Measurements from ENCODE around the gene ANKDD1B.

The ANKDD1B gene

DNA sequence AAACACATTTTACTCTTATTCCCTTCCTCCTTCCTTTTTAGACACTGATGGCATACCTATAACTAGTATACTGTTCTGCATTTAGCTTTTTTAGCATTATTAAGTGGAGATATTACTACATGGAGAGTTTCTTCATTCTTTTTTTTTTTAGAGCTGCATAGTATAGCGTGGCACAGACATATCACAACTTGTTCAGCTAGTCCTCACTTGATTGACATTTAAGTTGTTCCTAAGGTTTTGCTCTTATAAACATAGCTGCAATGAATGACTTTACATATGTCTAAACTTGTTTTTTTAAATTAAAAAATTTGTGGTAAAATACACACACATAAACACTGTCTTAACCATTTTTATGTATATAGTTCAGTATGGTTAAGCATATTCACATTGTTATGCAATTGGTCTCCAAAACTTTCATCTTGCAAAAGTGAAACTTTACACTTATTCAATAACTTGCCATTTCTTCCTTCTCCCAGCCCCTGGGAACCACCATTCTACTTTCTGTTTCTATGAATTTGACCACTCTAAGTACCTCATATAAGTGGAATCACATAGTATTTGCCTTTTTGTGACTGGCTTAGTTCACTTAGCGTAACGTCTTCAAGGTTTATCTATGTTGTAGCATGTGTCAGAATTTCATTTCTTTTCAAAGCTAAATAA is 48.7 kb downstream of the ANKDD1B start:
- no CpG with 5 or more reads among the region's 3 CpGs for WGBS (ENCODE audit: insufficient coverage, insufficient read length)
- DNase-seq (ENCODE audit: low read depth, low spot score), result no peak
- Histone ChIP-seq H3K36me3 (ENCODE audit: control insufficient read depth, insufficient read depth, low read length) (no peaks in the 10 kb centered on the region), H3K4me1 (ENCODE audit: control insufficient read depth, insufficient read depth, low read length) (no peaks in the 10 kb centered on the region; the same call in 1 of the 2 replicates), H3K9me3 (ENCODE audit: control insufficient read depth, insufficient read depth, low read length) (no peaks in the 10 kb centered on the region), H3K4me3 (ENCODE audit: low read length) (no peak overlapping the region), H3K27ac (ENCODE audit: low read length) (no peak overlapping the region), H3K27me3 (ENCODE audit: control insufficient read depth, insufficient read depth, low read length) (no peaks in the 10 kb centered on the region)

DNA sequence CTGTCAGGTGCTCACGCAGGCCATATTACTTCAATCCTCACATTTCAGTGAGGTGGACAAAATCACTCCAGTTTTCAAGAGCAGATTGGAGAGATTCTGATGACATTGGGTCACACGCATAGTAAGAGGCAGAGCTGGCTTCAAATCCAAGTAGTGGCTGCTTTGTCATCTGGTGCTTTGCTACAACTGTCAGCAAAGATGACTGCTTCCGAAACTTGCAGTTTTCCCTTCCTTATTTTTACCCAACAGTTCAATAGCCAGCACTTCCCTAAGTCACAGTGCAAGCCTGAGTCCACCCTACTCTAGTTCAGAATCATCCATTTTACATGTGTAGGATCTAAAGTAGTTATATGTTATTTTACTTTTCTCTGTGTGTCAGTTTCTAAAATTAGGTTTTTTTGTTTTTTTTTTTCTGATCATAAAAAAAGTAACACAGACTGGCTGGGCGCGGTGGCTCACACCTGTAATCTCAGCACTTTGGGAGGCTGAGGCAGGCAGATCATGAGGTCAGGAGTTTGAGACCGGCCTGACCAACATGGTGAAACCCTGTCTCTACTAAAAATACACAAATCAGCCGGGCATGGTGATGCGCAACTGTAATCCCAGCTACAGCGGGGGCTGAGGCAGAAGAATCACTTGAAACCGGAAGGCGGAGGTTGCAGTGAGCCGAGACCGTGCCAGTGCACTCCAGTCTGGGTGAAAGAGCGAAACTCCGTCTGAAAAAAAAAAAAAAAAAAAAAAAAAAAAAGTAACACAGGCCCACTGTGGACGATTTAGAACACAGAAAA is 49.6 kb downstream of the ANKDD1B start:
- Histone ChIP-seq H3K27ac (ENCODE audit: low read length) (no peak overlapping the region), H3K9me3 (ENCODE audit: control insufficient read depth, insufficient read depth, low read length) (no peaks in the 10 kb centered on the region), H3K4me1 (ENCODE audit: control insufficient read depth, insufficient read depth, low read length) (no peaks in the 10 kb centered on the region; the same call in 1 of the 2 replicates), H3K27me3 (ENCODE audit: control insufficient read depth, insufficient read depth, low read length) (no peaks in the 10 kb centered on the region), H3K4me3 (ENCODE audit: low read length) (no peak overlapping the region), H3K36me3 (ENCODE audit: control insufficient read depth, insufficient read depth, low read length) (no peaks in the 10 kb centered on the region)
- no CpG with 5 or more reads among the region's 16 CpGs for WGBS (ENCODE audit: insufficient coverage, insufficient read length)
- no peak for DNase-seq (ENCODE audit: low read depth, low spot score)

DNA sequence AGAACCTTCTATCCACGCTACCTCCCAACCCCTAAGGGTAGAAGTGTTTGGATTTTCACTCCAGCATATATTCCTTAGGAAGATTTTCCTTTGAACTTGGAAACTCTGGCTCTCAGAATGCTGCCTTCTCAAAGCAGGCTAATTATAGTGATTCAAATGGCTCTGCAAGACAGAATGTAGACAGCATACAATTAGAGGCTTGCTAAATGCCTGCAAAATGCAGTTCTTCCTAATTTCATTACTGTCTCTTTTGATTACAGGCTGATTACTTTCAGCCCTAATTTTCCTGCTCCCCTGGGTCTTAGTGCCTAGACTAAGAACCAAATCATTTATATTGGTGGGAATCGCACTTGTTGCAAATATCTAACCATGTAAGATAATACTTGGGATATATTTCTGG is 50.8 kb downstream of the ANKDD1B start:
- H3K4me3 ChIP-seq (ENCODE audit: low read length), result no peak overlapping the region
- H3K9me3 ChIP-seq (ENCODE audit: control insufficient read depth, insufficient read depth, low read length), result no peaks in the 10 kb centered on the region
- no peak overlapping the region for H3K27ac ChIP-seq (ENCODE audit: low read length)
- H3K36me3 ChIP-seq (ENCODE audit: control insufficient read depth, insufficient read depth, low read length), result no peaks in the 10 kb centered on the region
- no CpG with 5 or more reads among the region's 2 CpGs for whole genome bisulfite sequencing (ENCODE audit: insufficient coverage, insufficient read length)
- H3K4me1 ChIP-seq (ENCODE audit: control insufficient read depth, insufficient read depth, low read length), result no peaks in the 10 kb centered on the region
- DNase-seq (ENCODE audit: low read depth, low spot score), result no peak
- no peaks in the 10 kb centered on the region for H3K27me3 ChIP-seq (ENCODE audit: control insufficient read depth, insufficient read depth, low read length)

DNA sequence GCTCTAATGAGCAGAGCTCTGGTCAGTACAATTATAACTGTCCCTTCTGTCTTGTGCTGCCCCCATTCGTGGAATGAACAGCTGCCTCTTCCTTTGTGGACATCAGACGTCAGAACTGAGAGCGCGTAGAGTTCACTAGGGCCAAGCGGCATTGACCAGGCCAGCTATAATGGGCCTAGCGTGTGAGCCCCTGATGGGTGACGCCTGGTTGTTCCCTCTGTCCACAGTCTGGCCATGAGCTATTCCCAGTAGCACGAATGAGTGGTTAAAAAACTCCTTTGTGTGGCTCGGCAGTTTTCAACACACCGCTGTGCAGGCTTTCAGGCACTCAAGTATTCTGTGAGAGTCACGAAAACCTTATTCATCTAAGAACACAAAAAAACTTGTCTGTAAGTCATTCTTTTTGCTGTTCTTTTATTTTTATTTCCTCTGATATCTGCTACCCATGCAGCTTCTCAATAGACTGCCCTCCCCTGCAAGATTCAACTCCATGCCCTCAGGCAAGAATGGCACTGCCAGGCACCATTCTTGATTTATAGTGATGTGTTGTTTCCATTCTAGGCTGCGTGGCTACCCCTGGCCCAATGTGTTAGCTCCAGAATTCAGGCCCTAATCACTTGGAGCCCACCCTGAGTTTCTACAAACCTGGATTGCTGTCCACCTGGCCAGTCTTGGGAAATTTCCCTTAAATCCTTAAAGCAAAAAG is 52.5 kb downstream of the ANKDD1B start:
- no peaks in the 10 kb centered on the region for H3K27me3 ChIP-seq (ENCODE audit: control insufficient read depth, insufficient read depth, low read length)
- no peaks in the 10 kb centered on the region for H3K4me1 ChIP-seq (ENCODE audit: control insufficient read depth, insufficient read depth, low read length)
- no CpG with 5 or more reads among the region's 12 CpGs for WGBS (ENCODE audit: insufficient coverage, insufficient read length)
- no peak overlapping the region for H3K4me3 ChIP-seq (ENCODE audit: low read length)
- no peak overlapping the region for H3K27ac ChIP-seq (ENCODE audit: low read length)
- no peak for DNase-seq (ENCODE audit: low read depth, low spot score)
- no peaks in the 10 kb centered on the region for H3K9me3 ChIP-seq (ENCODE audit: control insufficient read depth, insufficient read depth, low read length)
- H3K36me3 ChIP-seq (ENCODE audit: control insufficient read depth, insufficient read depth, low read length), result no peaks in the 10 kb centered on the region

DNA sequence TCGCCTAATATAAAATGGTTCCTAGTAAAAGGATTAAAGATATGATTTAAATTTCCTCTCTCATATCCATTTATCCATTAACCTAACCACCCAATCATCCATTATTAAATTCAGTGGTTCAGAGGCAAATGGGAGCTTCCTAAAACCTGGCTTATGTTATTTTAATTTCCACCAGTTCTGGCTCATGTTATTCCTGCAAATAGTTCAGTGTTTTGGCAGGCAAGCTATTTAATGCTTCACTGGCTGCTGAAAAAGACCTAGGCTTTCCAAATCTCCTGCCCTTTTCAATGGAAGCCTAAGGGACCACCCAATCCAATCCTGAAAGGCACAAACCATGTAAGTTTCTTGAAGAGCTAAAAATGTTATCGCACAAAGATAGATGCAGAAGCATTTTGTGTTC is 53.7 kb downstream of the ANKDD1B start:
- Histone ChIP-seq H3K4me3 (ENCODE audit: low read length) (no peak overlapping the region), H3K4me1 (ENCODE audit: control insufficient read depth, insufficient read depth, low read length) (no peaks in the 10 kb centered on the region), H3K9me3 (ENCODE audit: control insufficient read depth, insufficient read depth, low read length) (no peaks in the 10 kb centered on the region), H3K27ac (ENCODE audit: low read length) (no peak overlapping the region), H3K36me3 (ENCODE audit: control insufficient read depth, insufficient read depth, low read length) (no peaks in the 10 kb centered on the region), H3K27me3 (ENCODE audit: control insufficient read depth, insufficient read depth, low read length) (no peaks in the 10 kb centered on the region)
- no CpG with 5 or more reads among the region's 2 CpGs for WGBS (ENCODE audit: insufficient coverage, insufficient read length)
- no peak for DNase-seq (ENCODE audit: low read depth, low spot score)

DNA sequence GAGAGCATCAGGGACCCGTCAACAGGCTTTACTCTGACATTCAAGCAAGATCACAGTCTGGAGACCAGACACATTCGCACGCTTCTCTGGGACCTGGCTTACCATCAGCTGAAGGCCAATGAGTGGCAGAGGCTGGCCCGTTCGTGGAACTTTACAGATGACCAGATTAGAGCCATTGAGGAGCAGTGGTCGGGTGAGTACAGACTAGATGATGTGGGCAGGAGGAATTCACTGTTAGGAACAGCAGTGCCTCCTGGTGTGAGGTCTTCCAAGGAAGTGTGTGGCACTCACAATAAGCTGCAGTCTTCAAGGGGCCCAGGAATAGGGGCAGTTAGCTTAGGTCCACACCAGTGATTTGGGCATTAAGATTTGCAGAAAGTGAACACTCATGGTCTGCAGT is 55.5 kb downstream of the ANKDD1B start:
- Histone ChIP-seq H3K9me3 (ENCODE audit: control insufficient read depth, insufficient read depth, low read length) (no peaks in the 10 kb centered on the region), H3K36me3 (ENCODE audit: control insufficient read depth, insufficient read depth, low read length) (no peaks in the 10 kb centered on the region), H3K27ac (ENCODE audit: low read length) (no peak overlapping the region), H3K27me3 (ENCODE audit: control insufficient read depth, insufficient read depth, low read length) (no peaks in the 10 kb centered on the region), H3K4me3 (ENCODE audit: low read length) (no peak overlapping the region), H3K4me1 (ENCODE audit: control insufficient read depth, insufficient read depth, low read length) (no peaks in the 10 kb centered on the region)
- no CpG with 5 or more reads among the region's 6 CpGs for WGBS (ENCODE audit: insufficient coverage, insufficient read length)
- no peak for DNase-seq (ENCODE audit: low read depth, low spot score)

DNA sequence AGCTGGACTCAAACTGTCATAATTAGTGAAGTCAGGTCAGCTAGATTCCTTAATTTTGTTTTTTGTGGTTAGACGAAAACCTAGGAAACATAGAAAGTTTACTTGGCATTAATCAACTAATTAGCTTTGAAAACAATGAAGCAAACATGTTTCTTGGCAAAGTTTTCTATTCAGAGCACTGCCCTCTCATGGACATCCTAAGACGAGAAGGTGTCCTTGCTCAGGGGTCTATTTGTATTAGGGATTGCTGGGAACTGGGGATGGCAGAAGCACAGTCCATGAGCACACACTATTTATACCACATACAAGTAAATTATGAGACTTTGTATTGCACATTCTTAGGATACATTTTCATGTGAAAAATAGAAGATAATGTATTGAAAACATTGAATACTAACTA is 56.3 kb downstream of the ANKDD1B start:
- Histone ChIP-seq H3K4me1 (ENCODE audit: control insufficient read depth, insufficient read depth, low read length) (no peaks in the 10 kb centered on the region), H3K27me3 (ENCODE audit: control insufficient read depth, insufficient read depth, low read length) (no peaks in the 10 kb centered on the region), H3K4me3 (ENCODE audit: low read length) (no peak overlapping the region), H3K9me3 (ENCODE audit: control insufficient read depth, insufficient read depth, low read length) (no peaks in the 10 kb centered on the region), H3K36me3 (ENCODE audit: control insufficient read depth, insufficient read depth, low read length) (no peaks in the 10 kb centered on the region), H3K27ac (ENCODE audit: low read length) (no peak overlapping the region)
- DNase-seq (ENCODE audit: low read depth, low spot score), result no peak
- WGBS (ENCODE audit: insufficient coverage, insufficient read length), result no CpG with 5 or more reads among the region's 2 CpGs

DNA sequence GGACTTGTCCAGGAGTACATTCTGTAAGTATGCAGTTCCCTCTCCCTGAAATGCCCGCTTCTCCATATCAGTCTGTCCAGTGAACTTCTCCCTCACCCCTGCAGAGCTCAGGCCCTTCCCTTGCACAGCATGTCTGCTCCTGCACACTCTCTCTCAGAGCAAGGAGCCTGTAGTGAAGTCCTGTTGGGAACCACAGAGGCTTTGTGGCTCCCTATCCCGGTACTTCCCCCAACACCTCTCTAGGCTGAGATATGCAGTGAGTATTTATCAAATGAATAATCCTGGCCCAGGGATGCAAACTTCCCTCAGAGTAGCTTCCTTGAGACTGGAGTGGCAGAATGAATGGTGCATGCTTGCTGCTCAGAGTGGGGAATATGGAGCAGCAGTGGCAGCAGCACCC is 57.2 kb downstream of the ANKDD1B start:
- Histone ChIP-seq H3K9me3 (ENCODE audit: control insufficient read depth, insufficient read depth, low read length) (no peaks in the 10 kb centered on the region), H3K27ac (ENCODE audit: low read length) (no peak overlapping the region), H3K4me3 (ENCODE audit: low read length) (no peak overlapping the region), H3K4me1 (ENCODE audit: control insufficient read depth, insufficient read depth, low read length) (no peaks in the 10 kb centered on the region), H3K36me3 (ENCODE audit: control insufficient read depth, insufficient read depth, low read length) (no peaks in the 10 kb centered on the region), H3K27me3 (ENCODE audit: control insufficient read depth, insufficient read depth, low read length) (no peaks in the 10 kb centered on the region)
- no CpG with 5 or more reads among the region's 2 CpGs for WGBS (ENCODE audit: insufficient coverage, insufficient read length)
- DNase-seq (ENCODE audit: low read depth, low spot score), result no peak

DNA sequence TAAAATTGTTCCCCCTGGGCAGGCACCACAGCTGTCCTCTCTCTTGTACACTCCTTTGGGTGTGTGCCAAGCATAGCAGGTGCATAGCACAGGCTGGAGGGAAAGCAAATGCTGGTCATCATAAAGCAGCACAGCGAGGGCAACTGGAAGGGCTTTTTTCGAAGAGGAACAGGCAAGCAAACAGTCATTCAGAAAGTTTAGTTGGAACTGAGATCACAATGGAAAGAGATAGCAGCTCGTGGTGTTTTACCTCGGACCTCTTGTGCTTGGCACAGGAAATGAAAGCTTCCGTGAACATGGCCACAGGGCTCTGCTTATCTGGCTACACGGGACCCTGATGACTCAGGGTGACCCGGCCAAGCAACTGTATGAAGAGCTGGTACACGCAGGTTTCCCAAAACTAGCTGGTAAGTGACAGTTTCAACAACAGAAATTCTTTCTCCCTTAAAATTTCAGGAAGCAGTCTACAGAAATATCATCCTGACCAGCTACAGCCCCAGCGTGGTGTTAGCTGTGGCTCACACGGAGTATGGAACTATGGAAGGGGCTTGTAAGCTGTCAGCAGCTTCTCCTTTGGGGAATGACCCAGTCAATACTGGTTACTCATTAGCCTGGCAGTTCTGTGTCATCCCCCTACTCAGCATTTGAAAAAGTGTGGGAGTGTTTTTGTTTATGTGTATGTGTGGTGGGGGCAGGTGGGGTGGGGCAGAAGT is 57.9 kb downstream of the ANKDD1B start:
- Histone ChIP-seq H3K4me1 (ENCODE audit: control insufficient read depth, insufficient read depth, low read length) (no peaks in the 10 kb centered on the region), H3K27ac (ENCODE audit: low read length) (no peak overlapping the region), H3K9me3 (ENCODE audit: control insufficient read depth, insufficient read depth, low read length) (no peaks in the 10 kb centered on the region), H3K27me3 (ENCODE audit: control insufficient read depth, insufficient read depth, low read length) (no peaks in the 10 kb centered on the region), H3K4me3 (ENCODE audit: low read length) (no peak overlapping the region), H3K36me3 (ENCODE audit: control insufficient read depth, insufficient read depth, low read length) (no peaks in the 10 kb centered on the region)
- no CpG with 5 or more reads among the region's 10 CpGs for WGBS (ENCODE audit: insufficient coverage, insufficient read length)
- DNase-seq (ENCODE audit: low read depth, low spot score), result no peak

DNA sequence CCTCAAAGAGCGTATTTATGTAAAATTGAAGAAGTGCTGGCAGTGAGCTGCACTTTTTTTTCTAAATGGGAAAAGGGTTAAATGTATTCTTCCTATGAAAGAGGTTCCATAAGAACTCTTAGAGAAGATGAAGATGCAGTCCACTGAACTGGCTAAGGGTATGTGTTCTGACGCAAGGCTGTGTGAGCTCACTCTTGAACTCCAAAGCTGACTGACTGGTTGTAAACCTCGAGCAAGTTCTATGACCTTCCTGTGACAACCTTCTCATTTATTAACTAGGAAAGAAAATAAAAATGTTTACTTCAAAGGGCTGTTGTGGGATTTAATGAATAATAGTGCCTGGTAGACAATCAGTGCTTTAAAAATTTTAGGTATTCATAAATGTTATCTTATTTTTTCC is 59.3 kb downstream of the ANKDD1B start:
- H3K27me3 ChIP-seq (ENCODE audit: control insufficient read depth, insufficient read depth, low read length), result no peaks in the 10 kb centered on the region
- H3K27ac ChIP-seq (ENCODE audit: low read length), result no peak overlapping the region
- H3K4me1 ChIP-seq (ENCODE audit: control insufficient read depth, insufficient read depth, low read length), result no peaks in the 10 kb centered on the region
- no peaks in the 10 kb centered on the region for H3K36me3 ChIP-seq (ENCODE audit: control insufficient read depth, insufficient read depth, low read length)
- H3K9me3 ChIP-seq (ENCODE audit: control insufficient read depth, insufficient read depth, low read length), result no peaks in the 10 kb centered on the region
- WGBS (ENCODE audit: insufficient coverage, insufficient read length), result no CpG with 5 or more reads among the region's 3 CpGs
- DNase-seq (ENCODE audit: low read depth, low spot score), result no peak
- no peak overlapping the region for H3K4me3 ChIP-seq (ENCODE audit: low read length)

All from iPS DF 6.9 (cell line).